Stimulated activated CD4-positive, alpha-beta T cell treated with anti-CD3 and anti-CD28 coated beads, Interleukin-12 subunit alpha, Interleukin-12 subunit beta, amount 100 ng/mL, for 4 hours (primary cell): Measurements from ENCODE around the gene MRPL36.
"Not testable (repeated sequence)": the region's sequence is repeated elsewhere in the genome, so short reads cannot be mapped to it uniquely, and the experiment has no call there.

ENCODE experiments used
- DNase-seq: peaks from one replicate; pipeline ENCODE4 v3.0.0-alpha.2; 2020

The MRPL36 gene

DNA sequence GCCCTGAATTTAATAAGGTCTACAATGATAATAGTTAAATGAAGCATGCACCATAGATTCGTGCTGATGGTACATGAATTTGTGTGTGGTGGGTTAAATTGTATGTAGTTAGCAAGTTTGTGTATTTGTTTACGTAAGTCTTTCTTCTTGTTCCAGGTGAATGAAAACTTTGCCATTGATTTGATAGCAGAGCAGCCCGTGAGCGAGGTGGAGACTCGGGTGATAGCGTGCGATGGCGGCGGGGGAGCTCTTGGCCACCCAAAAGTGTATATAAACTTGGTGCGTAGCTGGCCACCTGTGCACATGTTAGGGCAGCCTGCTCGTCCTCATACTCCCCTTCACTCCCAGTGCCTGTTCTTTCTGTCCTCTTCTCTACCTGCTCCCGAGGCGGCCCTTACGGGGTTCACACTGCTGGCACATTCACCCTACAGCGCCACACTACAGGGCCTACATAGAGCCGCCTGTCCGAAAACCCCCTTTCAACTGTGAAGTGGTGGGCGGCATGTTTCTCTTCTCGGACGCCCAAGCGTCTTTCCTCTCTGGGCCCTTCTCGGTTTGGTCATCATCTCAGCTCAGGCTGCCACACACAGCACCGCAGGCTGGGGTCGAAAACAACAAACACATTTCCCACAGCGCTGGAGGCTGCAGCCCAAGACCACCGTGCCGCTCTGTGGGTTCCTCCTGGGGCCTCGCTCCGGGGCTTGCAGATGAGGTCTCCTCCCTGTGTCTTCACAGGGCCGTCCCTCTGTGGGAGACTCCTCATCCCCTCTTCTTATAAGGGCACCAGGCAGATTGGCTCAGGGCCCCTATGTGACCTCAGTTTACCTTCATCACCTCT lies 14.8 kb upstream of the MRPL36 start:
- no peak for DNase-seq

DNA sequence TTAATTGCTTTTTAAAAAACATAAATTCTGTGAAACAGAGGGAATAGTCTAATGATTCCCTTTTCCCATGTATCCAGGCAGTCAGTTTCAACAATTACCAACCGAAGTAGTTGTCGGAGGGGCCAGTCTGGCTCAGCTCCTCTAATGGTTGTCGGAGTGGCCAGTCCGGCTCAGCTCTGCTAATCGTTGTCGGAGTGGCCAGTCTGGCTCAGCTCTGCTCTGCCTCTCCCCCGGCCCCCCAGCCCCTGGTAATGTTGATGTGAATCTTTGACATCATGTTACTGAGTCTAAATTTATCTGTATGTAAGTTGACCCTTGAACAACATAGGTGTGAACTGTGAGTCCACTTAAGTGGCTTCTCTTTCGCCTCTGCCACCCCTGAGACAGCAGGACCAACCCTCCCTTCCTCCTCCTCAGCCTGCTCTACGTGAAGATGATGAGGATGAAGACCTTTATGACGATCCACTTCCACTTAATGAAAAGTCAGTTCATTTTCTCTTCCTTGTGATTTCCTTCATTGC lies 11.0 kb upstream of the MRPL36 start:
- no peak for DNase-seq

DNA sequence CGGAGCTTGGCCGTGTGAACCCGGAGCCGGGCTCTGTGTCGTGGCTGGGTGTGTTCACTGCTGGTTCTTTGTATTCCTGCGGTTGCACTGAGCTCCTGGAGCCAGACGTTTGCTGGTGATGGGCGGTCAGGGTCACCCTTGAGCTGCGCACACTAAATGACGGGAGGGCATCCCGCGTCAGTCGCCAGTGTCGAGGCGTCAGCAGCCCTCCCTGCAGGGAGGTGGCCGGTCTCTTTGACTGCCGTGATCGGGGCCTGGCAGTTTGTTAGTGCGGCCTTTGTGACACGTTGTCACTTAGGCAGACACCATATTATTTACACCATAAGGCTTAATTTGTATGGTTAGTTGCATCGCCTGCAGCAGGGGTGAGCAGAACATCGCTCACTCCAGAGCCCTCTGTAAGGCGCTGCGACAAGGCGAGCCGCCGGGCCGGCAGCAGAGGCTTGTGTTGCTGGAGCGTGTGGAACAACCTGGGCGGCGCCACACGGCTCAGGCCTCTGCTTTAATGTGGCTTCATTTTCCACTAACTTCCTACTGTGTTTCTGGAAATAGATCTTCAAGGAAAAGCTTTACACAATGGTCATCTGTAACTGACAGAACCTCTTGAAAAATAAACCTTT lies 9.9 kb upstream of the MRPL36 start:
- DNase-seq: no peak

DNA sequence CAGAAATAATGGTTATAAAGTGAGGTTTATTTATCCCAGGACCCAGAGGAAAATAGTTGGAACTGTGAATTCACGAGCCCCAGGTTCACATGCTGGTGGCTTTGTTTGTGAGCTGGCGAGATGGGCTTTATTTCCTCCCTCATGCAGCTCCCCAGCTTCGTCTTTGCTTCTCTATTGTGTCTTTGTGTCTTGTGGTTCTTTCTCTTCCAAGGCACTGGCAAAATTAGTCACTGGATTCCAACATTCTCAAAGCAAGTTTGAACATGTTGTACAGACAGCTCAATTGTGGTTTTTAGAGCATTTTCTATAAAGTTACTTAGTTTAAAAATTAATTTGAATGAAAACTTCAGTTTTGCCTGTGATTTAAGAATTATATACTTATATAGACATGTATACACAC lies 8.8 kb upstream of the MRPL36 start:
- DNase-seq: no peak

DNA sequence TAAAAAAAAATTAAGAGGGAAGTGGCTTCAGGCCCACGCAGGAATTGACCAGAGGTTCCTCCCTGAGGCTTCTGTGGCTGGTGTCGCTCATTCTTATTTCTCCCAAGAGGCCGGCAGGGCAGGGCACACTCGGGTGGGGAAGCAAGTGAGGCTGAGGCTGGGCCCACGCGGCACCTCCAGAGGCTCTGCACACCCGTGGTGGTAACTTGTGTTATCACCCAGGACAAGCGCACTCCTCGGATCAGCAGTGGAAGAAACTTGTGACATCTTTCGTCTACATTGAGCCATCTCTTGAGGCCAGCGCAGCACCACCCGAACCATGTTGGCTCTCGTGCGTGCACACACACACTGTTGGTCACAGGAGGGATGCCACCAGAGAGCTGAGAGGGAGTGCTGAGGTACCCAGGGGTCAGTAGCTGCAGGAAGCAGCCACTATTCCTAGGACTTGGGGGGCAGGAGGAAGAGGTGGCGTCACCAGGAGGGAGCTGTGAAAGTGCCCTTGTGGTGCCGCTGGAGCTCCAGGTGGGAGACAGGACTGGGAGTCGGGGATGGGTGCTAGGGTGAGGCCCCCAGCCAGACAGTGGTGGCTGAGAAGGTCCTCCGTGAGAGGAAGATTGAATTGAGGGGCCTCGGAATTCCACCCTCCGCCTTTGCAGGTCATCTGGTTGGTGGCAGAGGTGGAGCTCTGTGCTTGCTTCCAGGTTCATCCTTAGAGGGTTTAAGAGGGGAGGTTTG lies 8.0 kb upstream of the MRPL36 start:
- DNase-seq: no peak

DNA sequence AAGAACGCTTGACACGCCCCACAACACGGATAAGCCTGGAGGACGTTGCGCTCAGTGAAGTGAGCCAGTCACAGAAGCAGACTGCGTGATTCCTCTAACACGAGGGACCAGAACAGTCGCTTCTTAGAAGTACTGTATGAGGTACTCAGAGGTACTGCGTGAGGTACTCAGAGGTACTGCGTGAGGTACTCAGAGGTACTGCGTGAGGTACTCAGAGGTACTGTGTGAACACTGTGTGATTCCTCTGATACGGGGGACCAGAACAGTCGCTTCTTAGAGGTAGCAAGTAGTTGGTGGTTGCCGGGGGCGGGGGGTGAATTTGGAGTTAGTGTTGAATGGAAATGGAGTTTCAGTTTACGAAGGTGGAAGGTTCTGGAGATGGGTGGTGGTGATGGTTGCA lies 7.3 kb upstream of the MRPL36 start:
- no peak for DNase-seq

DNA sequence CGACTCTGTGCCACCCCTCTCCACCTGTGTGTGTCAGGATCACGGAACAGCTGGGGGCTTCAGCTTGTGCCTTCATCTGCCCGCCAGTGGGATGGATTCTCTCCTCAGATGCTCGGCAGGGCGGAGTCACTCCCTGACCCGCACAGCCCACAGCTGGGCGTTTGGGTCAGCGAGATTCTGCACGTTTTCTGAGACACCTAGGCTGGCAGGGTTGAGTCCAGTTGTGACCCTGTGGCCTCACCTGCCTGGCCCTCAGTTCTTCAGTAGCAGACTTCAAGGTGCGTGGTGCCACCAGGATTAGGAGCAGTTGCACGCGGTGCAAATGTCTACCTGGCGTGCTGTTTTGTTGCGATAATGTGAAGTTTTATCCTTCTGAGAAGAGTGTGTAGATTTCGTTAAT lies 6.6 kb upstream of the MRPL36 start:
- no peak for DNase-seq

DNA sequence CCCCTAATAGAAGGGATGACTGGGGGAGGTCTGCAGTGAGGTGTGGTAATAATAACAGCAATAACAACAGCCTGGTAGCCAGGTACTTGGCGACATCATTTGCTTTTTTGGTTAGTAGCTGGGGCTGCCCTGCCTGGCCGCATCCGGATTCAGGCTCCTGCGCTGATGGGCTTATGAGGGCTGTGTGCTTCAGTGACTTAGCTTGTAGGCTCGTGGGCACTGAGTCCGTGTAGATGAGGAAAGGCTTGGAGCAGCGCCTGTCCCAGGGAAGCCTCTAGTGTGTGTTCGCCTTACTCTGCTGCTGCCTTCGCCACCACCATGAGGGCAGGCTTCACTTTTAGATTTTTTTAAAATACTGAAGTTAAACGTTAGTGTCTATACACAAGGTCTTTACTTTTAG lies 6.1 kb upstream of the MRPL36 start:
- no peak for DNase-seq

DNA sequence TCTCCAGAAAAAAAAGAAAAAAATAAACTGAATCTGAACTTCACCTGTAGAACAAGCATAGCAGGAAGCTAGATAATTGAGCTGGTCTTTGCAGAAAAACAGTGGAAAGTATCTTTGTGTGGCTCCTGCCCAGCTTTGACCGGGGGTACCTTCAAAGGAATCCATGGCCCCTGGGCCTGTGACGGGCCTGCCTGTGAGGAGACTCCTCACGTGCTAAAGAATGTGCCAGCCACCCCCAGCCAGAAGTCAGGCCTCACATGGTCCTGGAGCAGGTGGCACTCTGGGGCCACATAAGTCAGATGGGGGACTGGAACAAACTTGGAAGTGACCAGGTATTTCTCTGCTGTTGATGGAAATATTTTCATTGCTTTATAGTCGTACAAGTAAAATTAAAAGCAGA lies 5.7 kb upstream of the MRPL36 start:
- DNase-seq: no peak

DNA sequence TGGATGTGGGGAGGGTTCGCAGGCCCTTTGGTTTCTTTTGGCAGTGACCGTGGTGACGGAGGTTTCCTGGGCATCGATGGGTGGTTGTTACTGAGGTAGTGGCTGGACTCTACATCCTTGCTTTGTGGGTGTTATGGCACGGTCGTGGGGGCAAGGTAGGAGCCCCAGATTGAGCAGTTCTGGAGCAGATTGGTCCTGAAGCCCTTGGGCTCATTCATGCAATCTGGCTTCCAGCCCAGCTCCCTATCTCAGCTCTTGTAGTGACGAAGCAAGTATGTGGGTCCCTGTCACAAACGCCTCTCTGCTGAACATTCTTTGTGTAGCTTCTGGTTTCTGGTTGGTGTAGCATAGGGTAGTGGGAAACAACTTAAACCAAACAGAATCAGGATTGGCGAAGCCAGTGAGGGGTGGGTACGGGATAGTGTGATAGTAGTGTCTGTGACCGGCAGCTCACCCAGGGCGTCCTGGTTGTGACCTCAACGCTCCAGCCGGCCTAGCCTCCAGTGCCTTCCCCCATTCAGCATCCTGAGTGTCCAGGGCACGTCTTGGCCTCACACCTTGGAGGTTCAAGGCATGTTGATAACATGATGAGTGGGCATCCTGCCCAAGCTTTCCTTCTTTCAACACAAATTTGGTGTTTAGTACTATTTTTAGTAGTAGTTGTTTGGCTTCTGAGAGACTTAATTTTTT lies 4.5 kb upstream of the MRPL36 start:
- no peak for DNase-seq

DNA sequence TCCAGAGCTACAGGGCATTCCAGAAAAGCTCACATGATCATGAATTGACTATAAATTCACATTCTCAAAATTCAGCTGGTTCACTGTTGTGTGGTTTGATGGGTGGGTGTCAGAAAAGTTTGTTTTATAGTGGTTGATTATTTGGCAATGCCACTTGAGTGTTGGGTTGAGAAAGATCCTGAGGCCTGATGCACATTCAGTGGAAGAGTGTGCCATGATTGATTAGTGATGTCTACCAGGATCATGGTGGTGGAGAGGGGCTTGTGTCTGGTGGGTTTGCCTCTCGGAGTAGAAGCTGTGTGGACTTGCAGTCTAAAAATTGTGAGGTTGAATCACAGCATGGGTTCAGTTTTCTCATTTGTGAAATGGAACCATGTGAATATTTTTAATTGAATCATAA lies 3.6 kb upstream of the MRPL36 start:
- DNase-seq: no peak

DNA sequence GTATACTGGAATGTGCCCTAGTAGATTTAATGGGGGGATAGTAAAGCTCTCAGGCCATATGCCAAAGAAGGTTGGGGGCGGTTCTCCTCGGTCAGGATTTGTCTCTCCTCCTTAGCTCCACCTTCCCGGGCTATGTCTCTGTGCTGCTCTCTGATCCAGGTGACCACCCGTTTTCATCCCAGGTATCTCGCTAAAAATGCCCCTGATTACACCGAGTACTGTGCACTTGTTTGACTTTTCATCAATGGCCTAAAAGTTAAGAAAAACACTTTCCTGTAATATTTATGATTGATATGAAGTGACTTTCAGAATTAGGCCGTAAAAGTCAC lies 2.3 kb upstream of the MRPL36 start:
- no peak for DNase-seq

DNA sequence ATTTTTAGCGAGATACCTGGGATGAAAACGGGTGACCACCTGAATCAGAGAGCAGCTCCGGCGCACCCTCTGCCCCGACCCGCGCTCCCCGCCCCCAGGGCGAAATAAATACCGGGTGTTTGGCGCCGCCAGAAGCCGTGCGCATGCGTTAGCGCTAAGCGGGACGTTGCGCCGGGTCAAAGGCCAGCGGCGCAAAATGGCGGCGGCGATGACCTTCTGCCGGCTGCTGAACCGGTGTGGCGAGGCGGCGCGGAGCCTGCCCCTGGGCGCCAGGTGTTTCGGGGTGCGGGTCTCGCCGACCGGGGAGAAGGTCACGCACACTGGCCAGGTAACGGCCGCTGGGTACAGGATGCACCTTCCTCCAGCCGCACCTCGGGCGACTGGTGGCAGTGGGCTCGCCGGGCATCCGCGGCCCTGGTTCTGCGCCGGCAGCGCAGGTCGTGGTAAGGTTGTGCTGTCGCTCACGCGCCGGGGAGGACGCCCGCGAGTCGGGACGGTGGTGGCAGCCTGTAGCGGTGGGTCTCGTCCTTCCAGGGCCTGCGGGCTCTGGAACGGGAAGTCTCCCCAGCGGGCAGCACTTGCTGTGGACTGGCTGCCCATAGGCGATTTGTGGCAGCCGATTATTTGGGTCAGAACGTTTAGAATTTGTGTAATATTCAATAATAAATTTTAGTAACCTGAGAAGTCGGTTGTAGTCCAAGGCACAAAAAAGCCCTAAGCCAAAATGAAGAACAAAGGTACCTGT lies 1.8 kb upstream of the MRPL36 start, which contains the start of gene NDUFS6:
Gene NDUFS6 (plus strand): TSS at position 186 of the 745 bp plus-strand sequence. CDS start 11 bp downstream, at position 197.
- DNase-seq: peak; percentile 77

DNA sequence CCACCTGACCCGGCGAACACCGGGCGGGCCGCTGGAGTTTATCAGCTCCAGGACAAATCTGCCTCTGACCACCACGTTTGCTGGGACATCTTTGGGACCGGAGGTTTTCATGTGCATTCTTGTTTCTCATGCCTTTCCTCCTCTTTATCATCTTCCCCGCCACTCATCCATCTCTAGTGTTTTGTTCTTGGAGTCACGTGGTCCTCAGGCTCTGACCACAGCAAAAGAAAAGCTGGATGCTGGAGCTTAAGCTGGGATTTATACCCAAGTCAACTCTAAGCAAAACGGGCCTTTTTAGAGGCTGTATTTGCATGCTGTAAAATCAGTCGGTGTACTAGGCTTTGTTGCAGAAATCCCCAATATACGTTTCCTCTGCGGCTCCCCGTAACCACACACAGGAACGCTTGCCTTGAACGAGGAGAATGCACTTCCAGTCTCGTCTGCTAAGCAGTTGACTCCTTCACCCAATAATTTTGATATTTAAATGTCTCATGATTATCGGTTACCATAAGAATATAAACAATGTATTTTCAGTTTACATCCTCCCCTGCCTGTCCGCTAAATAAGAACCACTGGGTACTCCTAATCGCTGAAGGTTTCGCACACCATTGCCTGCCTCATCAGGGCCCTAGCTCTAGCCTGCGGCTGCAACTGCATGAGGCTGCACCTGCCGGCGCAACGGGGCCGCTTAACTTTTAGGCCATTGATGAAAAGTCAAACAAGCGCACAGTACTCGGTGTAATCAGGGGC lies 1.0 kb upstream of the MRPL36 start:
- DNase-seq: no peak

DNA sequence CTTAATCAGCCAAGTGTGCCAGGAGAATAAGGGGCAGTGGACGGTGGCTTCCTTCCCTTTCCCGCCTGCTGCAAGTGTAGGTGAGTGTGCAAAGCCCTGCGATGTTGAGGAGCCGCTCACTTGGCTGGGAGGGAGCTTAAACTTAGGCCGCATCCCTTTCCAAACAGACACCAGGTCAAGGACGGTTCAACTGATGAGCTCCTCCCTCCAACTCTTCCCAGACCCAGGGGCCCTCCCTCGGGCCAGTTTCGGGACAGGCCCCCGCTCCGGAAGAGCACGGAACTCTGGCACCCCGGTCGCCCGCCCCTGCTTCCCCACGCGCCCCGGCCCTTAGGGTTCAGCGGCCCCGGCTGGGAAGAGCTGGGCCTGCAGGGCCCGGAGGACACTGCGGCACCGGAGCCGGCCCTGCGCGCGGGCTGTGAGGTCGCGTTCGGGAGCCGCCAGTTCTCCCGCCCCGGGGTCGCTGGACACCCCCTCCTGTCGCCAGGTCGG lies 481 bp downstream of the MRPL36 start:
- peak; percentile 25 for DNase-seq

DNA sequence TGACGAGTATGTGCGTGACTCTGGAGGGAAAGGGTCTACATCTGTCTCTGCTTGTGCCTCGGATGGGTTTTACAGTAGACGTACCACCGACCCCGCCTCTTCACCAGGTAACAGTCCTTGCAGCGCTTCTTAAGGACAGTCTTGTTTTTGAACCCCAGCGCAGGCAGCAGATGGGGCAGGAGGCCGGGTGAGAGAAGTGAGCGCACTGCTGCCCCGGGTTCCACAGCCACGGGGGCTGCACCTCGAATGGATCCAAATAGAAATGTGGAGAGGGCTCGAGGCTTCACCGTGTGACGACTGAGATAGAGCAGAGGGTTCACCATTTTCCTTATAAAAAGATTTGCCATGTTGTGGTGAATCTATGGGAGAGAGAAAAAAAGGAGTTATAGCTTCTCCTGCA lies 1.0 kb downstream of the MRPL36 start:
- not testable (repeated sequence) for DNase-seq

DNA sequence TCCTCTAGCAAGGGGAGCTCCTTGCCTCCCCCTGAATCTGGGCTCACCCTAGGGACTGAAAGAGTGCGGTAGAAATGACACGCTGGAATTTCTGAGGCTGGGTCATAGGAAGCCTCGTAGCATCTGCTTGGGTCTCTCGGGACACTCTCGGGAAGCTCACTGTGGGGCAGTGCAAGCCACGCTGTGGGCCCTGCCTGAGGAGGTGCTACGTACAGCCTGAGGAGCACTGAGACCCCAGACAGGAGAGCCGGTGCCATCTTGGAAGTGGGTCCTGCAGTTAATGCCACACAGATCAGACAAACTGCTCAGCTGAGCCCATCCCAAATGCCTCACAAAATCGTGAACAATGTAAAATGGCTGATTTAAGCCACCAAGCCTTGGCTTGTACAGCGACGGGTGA lies 1.8 kb downstream of the MRPL36 start:
- no peak for DNase-seq

DNA sequence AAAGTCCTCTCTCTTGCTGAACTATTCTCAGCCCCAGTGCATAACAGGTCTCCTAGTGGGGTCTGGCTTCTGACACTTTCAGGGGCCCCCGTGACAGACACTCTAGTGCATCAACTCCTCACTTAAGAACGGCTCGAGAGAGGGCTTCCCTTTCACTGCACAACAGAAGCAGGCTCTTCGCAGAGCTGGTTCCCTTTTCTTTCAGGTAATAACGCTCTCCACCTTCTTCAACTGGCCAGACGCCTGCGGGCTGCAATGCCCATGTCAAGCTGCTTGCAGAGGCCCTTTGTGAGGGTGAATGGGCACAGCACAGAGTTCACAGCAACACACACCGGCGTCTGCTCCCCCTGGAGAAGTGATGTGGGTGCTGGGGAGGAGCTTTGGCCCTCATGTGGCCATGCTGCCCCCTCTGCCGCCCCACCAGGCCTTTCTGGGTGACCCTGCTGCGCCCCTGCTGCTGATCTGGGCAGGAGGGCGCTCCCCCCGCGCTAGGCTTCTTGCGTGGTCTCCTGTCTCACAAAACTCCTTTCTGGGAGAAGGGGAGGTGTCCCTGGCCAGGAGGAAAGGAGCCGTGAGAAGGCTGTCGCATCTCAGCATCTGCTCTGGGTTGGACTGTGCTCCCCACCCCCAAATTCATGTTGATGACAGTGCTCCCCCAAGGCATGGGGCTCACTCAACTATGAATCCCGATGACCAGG lies 2.4 kb downstream of the MRPL36 start:
- DNase-seq: no peak

DNA sequence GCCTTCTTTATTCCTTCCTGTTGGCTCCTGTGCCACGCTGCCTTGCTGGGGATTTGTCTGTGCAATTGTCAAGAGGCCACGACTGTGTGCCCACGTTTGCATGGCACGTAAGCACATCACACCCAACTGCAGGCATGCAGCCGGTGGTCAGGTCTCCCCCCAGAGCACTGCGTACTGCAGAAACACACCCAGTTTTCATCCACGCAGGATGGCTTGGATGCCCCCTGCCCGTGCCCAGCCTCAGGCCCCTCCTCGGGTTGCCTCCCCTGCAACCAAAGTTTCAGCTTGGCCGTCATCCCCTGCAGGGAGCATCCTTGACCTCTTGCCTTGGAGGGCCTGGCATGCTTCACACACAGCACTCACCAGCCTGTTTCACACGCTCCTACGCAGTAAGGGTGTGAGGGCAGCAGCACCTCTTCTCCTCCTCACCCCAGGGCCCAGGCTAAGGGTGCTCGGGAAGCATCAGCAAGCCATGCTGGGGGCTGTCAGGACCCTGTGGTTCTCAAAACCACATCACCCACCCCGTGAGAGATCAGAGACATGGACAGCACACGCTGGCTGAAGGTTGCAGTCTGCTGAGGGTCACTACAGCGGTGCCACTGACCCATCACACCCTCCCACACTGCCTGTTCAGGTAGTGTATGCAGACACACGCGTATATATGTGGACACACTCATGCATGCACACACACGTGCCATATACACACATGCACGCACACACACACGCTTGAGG lies 3.1 kb downstream of the MRPL36 start:
- DNase-seq: no peak

DNA sequence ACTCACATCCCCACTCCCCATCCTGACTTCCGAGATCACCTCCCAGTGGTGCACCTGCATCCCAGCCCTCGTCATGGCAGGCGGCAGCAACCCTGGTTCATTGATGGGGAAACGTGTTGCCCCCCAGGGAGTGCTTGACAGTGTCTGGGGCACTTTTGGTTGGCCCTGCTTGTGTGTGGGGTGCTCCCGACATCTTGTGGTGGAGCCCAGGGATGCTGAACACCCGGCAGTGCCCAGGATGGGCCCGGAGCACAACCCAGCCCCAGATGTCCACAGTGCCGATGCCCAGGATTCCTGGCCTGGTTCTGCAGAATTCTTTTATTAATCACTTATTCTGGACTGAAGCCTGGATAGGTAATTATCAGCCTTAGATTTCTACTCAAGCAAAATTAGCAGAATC lies 3.7 kb downstream of the MRPL36 start:
- DNase-seq: no peak
